PC-9 (cell line): ENCODE measurements around the gene CLCN3. TPM values are rescaled to one million over a fixed set of nuclear protein-coding genes. Genes with fewer than 3 reads are reported as not detected.

ENCODE experiments used
- BruUV-seq: library from RNA; stranded (reverse); fragments of 400-500 nt; replicated peaks from 2 replicates; lab custom pipeline; 2021; lab: Mats Ljungman, UMichigan
- CTCF ChIA-PET: fragments of 300-600 bp; sonication (Branson Sonifier 250); formaldehyde crosslinking; loops from one replicate; lab custom pipeline; 2022; ENCODE audit warnings: antibody characterized with exemption; lab: Charles Lee
- POLR2A ChIA-PET: fragments of 300-600 bp; sonication (Branson Sonifier 250); formaldehyde crosslinking; loops from one replicate; lab custom pipeline; 2022; ENCODE audit warnings: antibody characterized with exemption; ENCODE audit not compliant: unreplicated experiment; lab: Charles Lee
- DNase-seq, 2 experiments: peaks; one replicate each; pipeline versions ENCODE4 v3.0.0 to v3.0.0-alpha.2; 2015 to 2022; ENCODE audit warnings: mixed read lengths in 1 of 2
- H2AFZ ChIP-seq: fragments of 200-600 bp; sonication (generic); 2 replicates; pipeline ENCODE4 v1.8.1; 2017; ENCODE audit warnings: antibody characterized with exemption
- H3F3A ChIP-seq: fragments of 200-600 bp; sonication (generic); 2 replicates; pipeline ENCODE4 v1.8.1; 2017; ENCODE audit warnings: antibody characterized with exemption, mild to moderate bottlenecking, low read depth; ENCODE audit not compliant: insufficient read depth
- H3K27ac ChIP-seq: fragments of 200-600 bp; sonication (generic); 2 replicates; pipeline ENCODE4 v1.6.1; 2016; ENCODE audit warnings: mixed run types
- H3K27me3 ChIP-seq: fragments of 200-600 bp; sonication (generic); 2 replicates; pipeline ENCODE4 v1.6.1; 2016; ENCODE audit warnings: low read depth, mixed run types; ENCODE audit not compliant: insufficient read depth
- H3K36me3 ChIP-seq: fragments of 200-600 bp; sonication (generic); 2 replicates; pipeline ENCODE4 v1.6.1; 2016; ENCODE audit warnings: low read depth, mixed run types
- H3K4me1 ChIP-seq: fragments of 200-600 bp; sonication (generic); replicated peaks from 2 replicates; pipeline ENCODE4 v1.6.1; 2016; ENCODE audit warnings: mixed run types; ENCODE audit not compliant: insufficient read depth
- H3K4me2 ChIP-seq: fragments of 200-600 bp; sonication (generic); 2 replicates; pipeline ENCODE4 v1.6.1; 2017; ENCODE audit warnings: mixed run types
- H3K4me3 ChIP-seq: fragments of 200-600 bp; sonication (generic); 2 replicates; pipeline ENCODE4 v1.6.1; 2016; ENCODE audit warnings: mixed run types
- H3K79me2 ChIP-seq: fragments of 200-600 bp; sonication (generic); 2 replicates; pipeline ENCODE4 v1.6.1; 2017; ENCODE audit warnings: low read depth, mixed run types
- H3K9me2 ChIP-seq: fragments of 200-600 bp; sonication (generic); 2 replicates; pipeline ENCODE4 v1.8.1; 2017; ENCODE audit warnings: mild to moderate bottlenecking; ENCODE audit not compliant: insufficient read depth
- H3K9me3 ChIP-seq: fragments of 200-600 bp; sonication (generic); 2 replicates; pipeline ENCODE4 v1.8.1; 2016; ENCODE audit warnings: low read depth; ENCODE audit not compliant: insufficient read depth
- H4K20me1 ChIP-seq: fragments of 200-600 bp; sonication (generic); 2 replicates; pipeline ENCODE4 v1.8.1; 2017; ENCODE audit not compliant: insufficient read depth
- CTCF ChIP-seq: fragments of 200-600 bp; sonication (generic); conservative IDR thresholded peaks from 2 replicates; pipeline ENCODE4 v1.6.1; 2017; ENCODE audit warnings: mixed run types, antibody characterized with exemption, mild to moderate bottlenecking, moderate library complexity
- EZH2 ChIP-seq: fragments of 200-600 bp; sonication (generic); IDR thresholded peaks from 2 replicates; pipeline ENCODE4 v1.8.0; 2017; ENCODE audit warnings: antibody characterized with exemption, low read depth
- intact Hi-C: fragments of 100-400 bp; cut with micrococcal nuclease; formaldehyde crosslinking; loops from one replicate; pipeline ENCODE4 v1.10.0; 2022; ENCODE audit not compliant: unreplicated experiment
- total RNA-seq: library from RNA; stranded (reverse); gene quantifications from 2 replicates; pipeline ENCODE4 v1.2.3, GENCODE V29; 2021

Gene CLCN3
- total RNA-seq, 1 experiment from 2014 or later, result 51.6 TPM

- intact Hi-C loops, result no loop called here
- no peaks in the 10 kb centered on the region for H3K9me3 ChIP-seq
- CTCF ChIA-PET, result no interaction called here
- no peak overlapping the region for H3K4me2 ChIP-seq
- H3F3A ChIP-seq, result no peaks in the 10 kb centered on the region
- no peaks in the 10 kb centered on the region for H3K36me3 ChIP-seq
- no peak overlapping the region for H3K27ac ChIP-seq
- POLR2A ChIA-PET, result interaction anchor here (0.7 kb wide), 1 partner anchor 725 kb away, joined by 6 read pairs; no protein-coding TSS in a partner anchor
- no peak overlapping the region for H2AFZ ChIP-seq
- no peaks in the 10 kb centered on the region for H3K79me2 ChIP-seq
- no peak overlapping the region for H3K4me3 ChIP-seq
- no peak for DNase-seq
- BruUV-seq, result no TSS peak
- no peaks in the 10 kb centered on the region for H3K27me3 ChIP-seq
- no peaks in the 10 kb centered on the region for H3K4me1 ChIP-seq
- no peaks in the 10 kb centered on the region for H4K20me1 ChIP-seq
- H3K9me2 ChIP-seq, result no peaks in the 10 kb centered on the region
- TF ChIP-seq CTCF (no peak), EZH2 (no peak)
Measured at GRCh38 chr4:169573889-169574288, 46.5 kb upstream of the CLCN3 start.

GRCh38 chr4:169582203-169582602 is 38.2 kb upstream of the CLCN3 start:
- intact Hi-C loops, result no loop called here
- H3K27ac ChIP-seq, result no peak overlapping the region
- H3K9me3 ChIP-seq, result no peaks in the 10 kb centered on the region
- no peak overlapping the region for H3K4me3 ChIP-seq
- TF ChIP-seq EZH2, result no peak
- TF ChIP-seq CTCF, result no peak
- no peak overlapping the region for H2AFZ ChIP-seq
- no peaks in the 10 kb centered on the region for H3K79me2 ChIP-seq
- CTCF ChIA-PET, result no interaction called here
- H3K27me3 ChIP-seq, result no peaks in the 10 kb centered on the region
- no peaks in the 10 kb centered on the region for H4K20me1 ChIP-seq
- no peak overlapping the region for H3K4me2 ChIP-seq
- no peaks in the 10 kb centered on the region for H3K4me1 ChIP-seq
- no TSS peak for BruUV-seq
- H3F3A ChIP-seq, result no peaks in the 10 kb centered on the region
- H3K9me2 ChIP-seq, result no peaks in the 10 kb centered on the region
- no peak for DNase-seq
- POLR2A ChIA-PET, result no interaction called here
- H3K36me3 ChIP-seq, result no peaks in the 10 kb centered on the region

GRCh38 chr4:169582706-169583105 is 37.7 kb upstream of the CLCN3 start:
- no peaks in the 10 kb centered on the region for H3K9me3 ChIP-seq
- TF ChIP-seq CTCF (no peak), EZH2 (no peak)
- POLR2A ChIA-PET, result no interaction called here
- no peaks in the 10 kb centered on the region for H3K27me3 ChIP-seq
- no peaks in the 10 kb centered on the region for H3K79me2 ChIP-seq
- H2AFZ ChIP-seq, result no peak overlapping the region
- no peaks in the 10 kb centered on the region for H3K36me3 ChIP-seq
- no peaks in the 10 kb centered on the region for H3K4me1 ChIP-seq
- no peaks in the 10 kb centered on the region for H3K9me2 ChIP-seq
- H3K4me3 ChIP-seq, result no peak overlapping the region
- H4K20me1 ChIP-seq, result no peaks in the 10 kb centered on the region
- H3K4me2 ChIP-seq, result no peak overlapping the region
- H3K27ac ChIP-seq, result no peak overlapping the region
- CTCF ChIA-PET, result no interaction called here
- no TSS peak for BruUV-seq
- H3F3A ChIP-seq, result no peaks in the 10 kb centered on the region
- no peak for DNase-seq
- intact Hi-C loops, result no loop called here
